Measurements from ENCODE around the gene SLC4A2.

GRCh38 chr7:151013356-151013732, 46.0 kb upstream of the SLC4A2 start:
- TF ChIP-seq CTCF (IDR thresholded peaks at IDR 0.05; ENCODE audit: insufficient read depth, low read length) = no peak
- TF ChIP-seq REST (IDR thresholded peaks at IDR 0.05; ENCODE audit: insufficient replicate concordance, low read depth) = no peak
- no peak for TF ChIP-seq POLR2AphosphoS5 (IDR thresholded peaks at IDR 0.05; ENCODE audit: low read depth)
- no peak for TF ChIP-seq GABPA (IDR thresholded peaks at IDR 0.05; ENCODE audit: low read depth)
- no peak for TF ChIP-seq SPI1 (IDR thresholded peaks at IDR 0.05; ENCODE audit: borderline replicate concordance, low read depth)
